HG03108 (cell line): ENCODE measurements around the gene KIRREL2.
"Not testable (repeated sequence)": the region's sequence is repeated elsewhere in the genome, so short reads cannot be mapped to it uniquely, and the experiment has no call there.

Experiments used
- ATAC-seq: cut with Tn5 transposase; IDR thresholded peaks from one replicate; pipeline ENCODE4 v1.9.1; 2021; ENCODE audit warnings: moderate library complexity; ENCODE audit not compliant: unreplicated experiment

Gene KIRREL2

GRCh38 chr19:35868823-35869326, 12.2 kb downstream of the KIRREL2 start:
- ATAC-seq: no peak

DNA sequence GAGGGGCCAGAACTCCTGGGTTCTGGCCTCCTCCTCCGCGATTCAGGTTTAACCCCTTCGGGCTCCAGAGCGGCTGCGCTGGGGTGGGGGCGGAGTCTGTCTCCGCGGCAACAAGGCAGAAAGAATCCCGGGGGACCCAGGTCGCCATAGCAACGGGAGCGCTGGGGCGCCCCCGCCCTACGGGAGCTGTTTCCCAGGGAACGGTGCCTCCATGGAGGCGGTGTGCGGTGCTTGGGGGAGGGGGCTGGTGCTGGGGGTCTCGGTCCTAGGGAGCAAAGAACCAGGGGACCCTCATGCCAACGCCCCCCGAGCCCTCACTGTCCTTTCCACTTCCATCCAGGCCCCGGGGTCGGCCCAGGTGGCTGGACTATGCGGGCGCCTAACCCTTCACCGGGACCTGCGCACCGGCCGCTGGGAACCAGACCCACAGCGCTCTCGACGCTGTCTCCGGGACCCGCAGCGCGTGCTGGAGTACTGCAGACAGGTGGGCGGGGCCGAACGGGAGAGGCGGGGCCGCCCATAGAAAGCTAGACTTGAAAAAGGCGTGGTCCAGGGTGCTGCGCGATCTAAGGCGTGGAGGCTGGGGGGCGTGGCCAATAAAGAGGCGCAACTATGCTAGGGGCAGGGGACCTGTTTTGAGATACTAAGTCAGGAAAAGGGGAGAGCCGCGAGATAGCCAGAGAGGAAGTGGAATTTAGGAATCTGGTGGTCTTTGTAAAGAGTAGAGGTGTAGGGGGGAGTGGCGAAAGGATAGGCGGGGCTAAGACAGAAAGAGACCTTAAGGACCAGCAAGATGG, 12.8 kb downstream of the KIRREL2 start:
- no peak for ATAC-seq

GRCh38 chr19:35870124-35870736, 13.5 kb downstream of the KIRREL2 start:
- ATAC-seq: not testable (repeated sequence)

- ATAC-seq: no peak
Observed at GRCh38 chr19:35870798-35871197, 14.1 kb downstream of the KIRREL2 start.

DNA sequence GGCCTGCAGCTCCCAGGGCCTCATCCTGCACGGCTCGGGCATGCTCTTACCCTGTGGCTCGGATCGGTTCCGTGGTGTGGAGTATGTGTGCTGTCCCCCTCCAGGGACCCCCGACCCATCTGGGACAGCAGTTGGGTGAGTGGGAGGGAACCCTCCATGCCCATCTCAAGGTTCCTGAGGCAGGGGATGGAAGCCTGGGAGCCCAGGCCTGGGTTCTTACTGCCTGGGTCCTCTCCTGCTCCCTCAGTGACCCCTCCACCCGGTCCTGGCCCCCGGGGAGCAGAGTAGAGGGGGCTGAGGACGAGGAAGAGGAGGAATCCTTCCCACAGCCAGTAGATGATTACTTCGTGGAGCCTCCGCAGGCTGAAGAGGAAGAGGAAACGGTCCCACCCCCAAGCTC, 14.9 kb downstream of the KIRREL2 start:
- no peak for ATAC-seq

DNA sequence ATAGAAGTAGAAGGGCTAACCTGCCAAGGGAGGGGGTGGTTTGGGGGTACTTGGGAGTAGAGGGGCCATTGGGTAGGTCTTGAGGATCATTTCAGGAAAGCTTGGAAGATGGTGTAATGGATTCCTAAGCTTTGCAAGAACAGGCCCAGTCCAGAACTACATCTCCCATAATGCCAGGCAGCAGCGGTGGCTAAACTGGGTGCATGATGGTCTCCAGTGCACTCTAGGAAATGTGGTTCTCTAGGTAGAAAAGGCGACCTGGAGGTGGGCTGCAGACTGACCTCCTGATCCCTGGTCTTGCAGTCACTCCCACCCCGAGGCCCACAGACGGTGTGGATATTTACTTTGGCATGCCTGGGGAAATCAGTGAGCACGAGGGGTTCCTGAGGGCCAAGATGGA, 15.5 kb downstream of the KIRREL2 start:
- ATAC-seq: no peak

DNA sequence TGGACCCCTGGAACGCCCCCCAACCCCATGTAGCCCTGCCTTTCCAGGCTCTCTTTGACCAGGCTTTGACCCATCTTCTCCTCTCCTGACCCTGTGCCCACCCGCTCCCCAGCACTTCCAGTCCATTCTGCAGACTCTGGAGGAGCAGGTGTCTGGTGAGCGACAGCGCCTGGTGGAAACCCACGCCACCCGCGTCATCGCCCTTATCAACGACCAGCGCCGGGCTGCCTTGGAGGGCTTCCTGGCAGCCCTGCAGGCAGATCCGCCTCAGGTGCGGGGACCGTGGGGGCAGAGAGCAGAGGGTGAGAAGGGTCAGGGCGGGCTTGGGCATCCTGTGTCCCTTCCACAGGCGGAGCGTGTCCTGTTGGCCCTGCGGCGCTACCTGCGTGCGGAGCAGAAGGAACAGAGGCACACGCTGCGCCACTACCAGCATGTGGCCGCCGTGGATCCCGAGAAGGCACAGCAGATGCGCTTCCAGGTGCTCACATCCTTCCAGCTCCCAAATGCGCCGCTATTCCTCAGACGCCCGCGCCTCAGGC, 17.8 kb downstream of the KIRREL2 start:
- no peak for ATAC-seq

- no peak for ATAC-seq
Observed at GRCh38 chr19:35879068-35879467, 22.4 kb downstream of the KIRREL2 start.

DNA sequence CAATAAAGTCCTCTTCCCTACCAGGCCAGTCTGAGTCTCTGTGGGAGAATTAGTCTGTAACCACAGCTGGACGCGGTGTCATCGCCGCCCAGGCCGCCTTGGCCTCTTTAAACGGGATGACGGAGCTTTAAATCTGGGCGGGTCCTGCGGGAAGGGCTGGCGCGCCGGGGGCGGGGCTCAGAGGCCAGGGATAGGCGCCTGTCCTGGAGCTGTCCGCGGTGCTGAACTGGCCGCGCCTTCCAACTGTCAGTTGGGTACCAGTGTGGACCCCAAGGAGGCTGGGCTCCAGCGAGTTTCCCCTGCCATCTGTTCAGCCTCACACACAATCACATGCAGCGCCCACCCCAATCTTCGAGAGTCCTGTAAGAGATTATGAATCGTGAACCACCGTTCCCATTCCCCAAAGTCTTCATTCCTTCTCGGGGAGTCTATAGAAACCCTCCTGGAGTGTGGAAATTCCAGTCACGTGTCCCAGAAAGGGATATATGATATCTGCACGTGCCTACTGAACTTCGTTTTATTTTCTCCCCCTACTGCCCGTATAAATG, 23.1 kb downstream of the KIRREL2 start:
- no peak for ATAC-seq

DNA sequence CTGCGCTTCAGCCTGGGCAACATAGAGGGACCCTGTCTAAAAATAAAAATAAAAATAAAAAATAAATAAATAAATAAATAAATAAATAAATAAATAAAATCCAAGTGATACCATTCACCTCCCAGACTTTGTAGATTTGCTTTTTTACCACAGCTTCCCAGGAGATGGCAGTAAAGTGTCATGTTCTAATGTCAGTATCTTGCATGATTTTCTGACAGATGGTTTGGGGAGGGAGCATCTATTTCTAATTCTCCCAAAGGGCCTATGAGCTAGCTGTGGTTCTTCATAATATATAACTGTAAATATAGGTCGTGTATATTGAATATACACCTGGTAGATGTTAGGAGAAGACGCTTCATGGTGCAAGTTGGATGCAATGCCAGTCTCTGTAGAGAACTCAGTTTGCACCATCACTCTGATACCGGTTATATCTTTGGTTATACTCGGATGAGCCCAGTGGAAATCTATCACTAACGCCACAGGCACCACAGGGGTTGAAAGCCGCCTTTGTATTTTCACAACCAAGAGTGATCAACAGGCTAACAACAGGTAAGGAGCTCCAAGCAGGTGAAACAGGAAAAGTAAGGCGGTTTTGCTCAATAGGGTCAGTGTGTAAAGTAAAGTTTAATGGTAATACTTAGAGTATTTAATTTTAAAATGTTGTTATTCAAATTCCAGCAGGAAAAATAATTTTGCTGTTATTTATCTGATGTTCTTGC, 25.6 kb downstream of the KIRREL2 start:
- no peak for ATAC-seq

- no peak for ATAC-seq
Observed at GRCh38 chr19:35883882-35884281, 27.2 kb downstream of the KIRREL2 start.

DNA sequence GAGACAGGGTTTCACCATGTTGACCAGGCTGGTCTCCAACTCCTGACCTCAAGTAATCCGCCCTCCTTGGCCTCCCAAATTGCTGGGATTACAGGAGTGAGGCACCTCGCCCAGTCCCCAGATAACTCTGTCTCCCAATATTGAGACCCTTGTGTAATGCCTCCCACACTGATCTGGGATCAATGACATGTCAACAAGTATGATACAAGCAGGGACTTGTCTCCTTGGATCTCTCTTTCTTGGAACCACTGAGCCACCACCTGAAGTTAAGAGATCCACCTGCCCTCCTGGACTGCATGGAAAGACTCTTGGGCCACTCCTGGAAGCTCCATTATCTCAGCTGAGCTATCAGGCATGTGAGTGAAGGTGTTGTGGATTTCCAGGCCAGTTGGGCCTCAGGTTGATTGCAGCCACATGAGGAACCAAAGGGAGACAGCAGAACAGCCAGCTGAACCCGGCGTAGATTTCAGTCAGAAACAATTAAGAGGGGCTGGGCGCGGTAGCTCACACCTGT, 28.6 kb downstream of the KIRREL2 start:
- no peak for ATAC-seq

- ATAC-seq: no peak
Observed at GRCh38 chr19:35885904-35886303, 29.2 kb downstream of the KIRREL2 start.

DNA sequence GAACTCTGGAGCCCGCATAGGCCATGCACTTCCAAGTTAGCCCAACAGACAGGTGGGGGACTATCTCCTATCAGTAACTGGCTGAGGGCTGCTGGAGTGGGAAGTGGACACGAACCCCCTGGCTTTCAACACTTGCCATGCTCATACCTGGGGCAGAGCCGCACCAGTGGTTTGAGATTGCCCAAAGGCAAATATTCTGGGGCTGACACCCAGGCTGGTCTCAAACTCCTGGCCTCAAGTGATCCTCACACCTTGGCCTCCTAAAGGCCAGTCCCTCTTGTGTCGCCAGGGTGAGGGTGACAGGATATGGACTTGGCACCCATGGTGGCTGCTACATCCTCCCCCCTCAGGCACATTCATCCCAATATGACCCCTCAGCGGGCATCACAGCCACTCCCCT, 30.5 kb downstream of the KIRREL2 start:
- ATAC-seq: no peak

DNA sequence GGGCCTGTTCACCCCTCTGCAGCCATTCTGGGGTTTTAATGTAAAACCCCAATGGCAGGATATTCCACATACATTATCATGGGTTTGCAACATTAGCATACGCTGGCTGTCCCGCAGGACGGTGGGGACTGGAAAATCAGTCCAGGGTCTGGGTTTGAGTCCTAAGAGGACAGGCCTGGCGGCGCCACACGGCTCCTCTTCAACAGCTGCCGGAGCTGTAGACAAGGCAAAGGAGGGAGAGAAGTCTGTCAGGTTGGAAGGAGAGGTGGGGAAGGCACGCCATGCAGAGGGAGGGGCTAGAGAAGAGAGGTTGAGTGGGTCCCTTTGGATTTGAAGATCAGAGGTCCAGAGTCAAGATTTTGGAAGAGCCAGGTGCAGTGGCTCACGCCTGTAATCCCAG, 31.7 kb downstream of the KIRREL2 start:
- ATAC-seq: no peak

- ATAC-seq: no peak
Observed at GRCh38 chr19:35889370-35890112, 32.8 kb downstream of the KIRREL2 start.

- ATAC-seq: no peak
Observed at GRCh38 chr19:35890113-35890650, 33.5 kb downstream of the KIRREL2 start.

DNA sequence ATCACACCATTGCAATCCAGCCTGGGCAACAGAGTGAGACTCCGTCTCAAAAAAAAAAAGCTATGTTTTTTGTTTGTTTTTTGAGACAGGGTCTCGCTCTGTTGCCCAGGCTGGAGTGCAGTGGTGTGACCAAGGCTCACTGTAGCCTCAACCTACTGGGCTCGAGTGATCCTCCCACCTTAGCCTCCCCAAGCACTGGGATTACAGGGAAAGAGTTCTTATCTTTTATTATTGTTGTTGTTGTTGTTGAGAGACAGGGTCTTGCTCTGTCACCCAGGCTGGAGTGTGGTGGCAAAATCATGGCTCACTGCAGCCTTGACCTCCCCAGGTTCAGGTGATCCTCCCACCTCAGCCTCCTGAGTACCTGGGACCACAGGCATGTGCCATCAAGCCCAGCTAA, 35.1 kb downstream of the KIRREL2 start:
- ATAC-seq: not testable (repeated sequence)

DNA sequence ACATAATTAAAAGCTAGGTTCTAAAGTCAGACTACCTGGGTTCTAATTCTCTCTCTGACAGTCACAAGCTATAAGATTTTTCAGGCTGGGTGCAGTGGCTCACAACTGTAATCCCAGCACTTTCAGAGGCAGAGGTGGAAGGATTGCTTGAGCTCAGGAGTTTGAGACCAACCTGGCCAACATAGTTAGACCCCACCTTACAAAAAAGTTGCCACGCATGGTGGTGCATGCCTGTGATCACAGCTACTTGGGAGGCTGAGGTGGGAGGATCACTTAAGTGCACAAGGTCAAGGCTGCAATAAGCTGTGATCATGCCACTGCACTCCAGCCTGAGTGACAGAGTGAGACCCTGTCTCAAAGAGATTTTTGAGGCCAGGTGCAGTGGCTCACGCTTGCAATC, 37.6 kb downstream of the KIRREL2 start:
- ATAC-seq: no peak
